Neural crest cell (in vitro differentiated cells): Measurements from ENCODE around the gene UBE2S. TPM values are rescaled to one million over a fixed set of nuclear protein-coding genes. Genes with fewer than 3 reads are reported as not detected.

Source experiments
- DNase-seq: peaks from one replicate; pipeline ENCODE4 v3.0.0; 2021; ENCODE audit warnings: low read depth, mixed read lengths, low spot score
- H3K27ac Mint-ChIP-seq: one replicate; pipeline ENCODE4 v1.8.0; 2021; ENCODE audit warnings: mild to moderate bottlenecking, mixed read lengths; ENCODE audit not compliant: unreplicated experiment
- H3K27me3 Mint-ChIP-seq: 2 replicates; pipeline ENCODE4 v1.8.0; 2021; ENCODE audit warnings: low read depth, mild to moderate bottlenecking, mixed read lengths
- H3K36me3 Mint-ChIP-seq: 2 replicates; pipeline ENCODE4 v1.8.0; 2021; ENCODE audit warnings: low read depth, mild to moderate bottlenecking, mixed read lengths
- H3K4me1 Mint-ChIP-seq: 2 replicates; pipeline ENCODE4 v1.8.0; 2021; ENCODE audit warnings: mixed read lengths
- H3K4me3 Mint-ChIP-seq: one replicate; pipeline ENCODE4 v1.8.0; 2021; ENCODE audit warnings: mild to moderate bottlenecking, mixed read lengths
- H3K9me3 Mint-ChIP-seq: 2 replicates; pipeline ENCODE4 v1.8.0; 2021; ENCODE audit warnings: mixed read lengths
- total RNA-seq: library from RNA; stranded (reverse); gene quantifications from 2 replicates; pipeline ENCODE4 v1.2.1, GENCODE V29; 2021
- TF ChIP-seq, protein P1 (sequence below): fragments of 200-600 bp; sonication (generic); conservative IDR thresholded peaks from 2 replicates; pipeline ENCODE4 v1.5.0; 2021; ENCODE audit warnings: antibody characterized with exemption, mild to moderate bottlenecking

Gene UBE2S
- total RNA-seq, 1 donor from 2014 or later: 243 TPM

DNA sequence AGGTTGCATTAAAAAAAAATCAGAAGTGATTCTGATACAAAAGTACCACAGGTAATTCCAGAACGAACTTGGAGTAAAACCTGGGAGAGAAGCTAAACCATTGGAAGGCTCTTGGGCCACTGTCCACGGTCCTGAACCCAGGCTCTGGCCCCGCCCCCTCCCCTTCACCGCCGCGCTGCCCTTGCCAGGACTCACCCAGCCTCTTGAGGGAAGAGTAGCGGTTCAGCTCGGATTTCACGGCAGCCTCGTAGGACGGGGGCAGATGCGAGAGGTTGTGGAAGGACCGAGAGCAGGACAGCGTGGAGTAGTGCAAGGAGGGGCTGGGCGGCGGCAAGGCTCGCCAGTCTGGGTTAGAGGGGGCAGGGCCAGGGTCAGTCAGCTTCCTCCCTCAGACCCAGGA, 29.8 kb upstream of the UBE2S start:
- Mint-ChIP-seq H3K4me3 (no peak overlapping the region), H3K36me3 (peaks cover 4% of the 10 kb centered on the region), H3K4me1 (peaks cover 15% of the 10 kb centered on the region), H3K27ac (no peak overlapping the region), H3K27me3 (peaks cover 57% of the 10 kb centered on the region), H3K9me3 (no peaks in the 10 kb centered on the region)
- TF ChIP-seq, protein P1, sequence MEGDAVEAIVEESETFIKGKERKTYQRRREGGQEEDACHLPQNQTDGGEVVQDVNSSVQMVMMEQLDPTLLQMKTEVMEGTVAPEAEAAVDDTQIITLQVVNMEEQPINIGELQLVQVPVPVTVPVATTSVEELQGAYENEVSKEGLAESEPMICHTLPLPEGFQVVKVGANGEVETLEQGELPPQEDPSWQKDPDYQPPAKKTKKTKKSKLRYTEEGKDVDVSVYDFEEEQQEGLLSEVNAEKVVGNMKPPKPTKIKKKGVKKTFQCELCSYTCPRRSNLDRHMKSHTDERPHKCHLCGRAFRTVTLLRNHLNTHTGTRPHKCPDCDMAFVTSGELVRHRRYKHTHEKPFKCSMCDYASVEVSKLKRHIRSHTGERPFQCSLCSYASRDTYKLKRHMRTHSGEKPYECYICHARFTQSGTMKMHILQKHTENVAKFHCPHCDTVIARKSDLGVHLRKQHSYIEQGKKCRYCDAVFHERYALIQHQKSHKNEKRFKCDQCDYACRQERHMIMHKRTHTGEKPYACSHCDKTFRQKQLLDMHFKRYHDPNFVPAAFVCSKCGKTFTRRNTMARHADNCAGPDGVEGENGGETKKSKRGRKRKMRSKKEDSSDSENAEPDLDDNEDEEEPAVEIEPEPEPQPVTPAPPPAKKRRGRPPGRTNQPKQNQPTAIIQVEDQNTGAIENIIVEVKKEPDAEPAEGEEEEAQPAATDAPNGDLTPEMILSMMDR: no peak
- peak; percentile 65 for DNase-seq

DNA sequence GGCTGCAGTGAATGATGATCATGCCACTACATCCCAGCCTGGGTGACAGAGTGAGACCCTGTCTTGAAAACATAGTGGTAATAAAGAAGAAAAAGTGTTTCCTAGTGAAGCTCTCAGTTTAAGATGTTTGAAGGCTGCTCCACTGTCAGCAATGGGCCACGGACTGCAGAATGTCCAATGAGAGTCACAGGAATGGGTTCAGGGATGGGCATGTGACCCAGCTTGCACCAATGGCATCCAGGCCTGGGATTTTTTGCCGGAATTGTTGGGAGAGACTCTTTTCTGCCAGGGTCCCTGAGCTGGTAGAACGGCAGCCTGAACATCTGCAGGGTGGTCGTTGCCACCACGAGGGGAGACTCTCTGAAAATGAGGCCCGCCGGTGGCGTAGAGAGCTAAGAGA, 29.3 kb upstream of the UBE2S start:
- Mint-ChIP-seq H3K4me1 (peaks cover 15% of the 10 kb centered on the region), H3K36me3 (peaks cover 4% of the 10 kb centered on the region), H3K27ac (no peak overlapping the region), H3K27me3 (peaks cover 53% of the 10 kb centered on the region), H3K9me3 (no peaks in the 10 kb centered on the region), H3K4me3 (no peak overlapping the region)
- no peak for DNase-seq
- TF ChIP-seq, protein P1: no peak

DNA sequence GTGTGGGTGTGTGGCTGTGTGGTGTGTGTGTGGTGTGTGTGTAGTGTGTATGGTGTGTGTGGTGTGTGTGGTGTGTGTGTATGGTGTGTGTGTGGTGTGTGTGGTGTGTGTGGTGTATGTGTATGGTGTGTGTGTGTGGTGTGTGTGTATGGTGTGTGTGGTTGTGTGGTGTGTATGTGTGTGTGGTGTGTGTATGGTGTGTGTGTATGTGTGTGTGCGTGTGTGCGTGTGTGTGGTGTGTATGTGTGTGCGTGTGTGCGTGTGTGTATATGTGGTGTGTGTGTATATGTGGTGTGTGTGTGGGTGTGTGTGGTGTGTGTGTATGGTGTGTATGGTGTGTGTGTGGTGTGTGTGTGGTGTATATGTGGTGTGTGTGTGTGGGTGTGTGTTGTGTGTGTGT, 27.4 kb upstream of the UBE2S start:
- peaks cover 36% of the 10 kb centered on the region for H3K27me3 Mint-ChIP-seq
- H3K36me3 Mint-ChIP-seq: no peaks in the 10 kb centered on the region
- no peak overlapping the region for H3K4me3 Mint-ChIP-seq
- peaks cover 5% of the 10 kb centered on the region for H3K4me1 Mint-ChIP-seq
- H3K27ac Mint-ChIP-seq: no peak overlapping the region
- no peak for DNase-seq
- TF ChIP-seq, protein P1: no peak
- peaks cover 6% of the 10 kb centered on the region for H3K9me3 Mint-ChIP-seq

DNA sequence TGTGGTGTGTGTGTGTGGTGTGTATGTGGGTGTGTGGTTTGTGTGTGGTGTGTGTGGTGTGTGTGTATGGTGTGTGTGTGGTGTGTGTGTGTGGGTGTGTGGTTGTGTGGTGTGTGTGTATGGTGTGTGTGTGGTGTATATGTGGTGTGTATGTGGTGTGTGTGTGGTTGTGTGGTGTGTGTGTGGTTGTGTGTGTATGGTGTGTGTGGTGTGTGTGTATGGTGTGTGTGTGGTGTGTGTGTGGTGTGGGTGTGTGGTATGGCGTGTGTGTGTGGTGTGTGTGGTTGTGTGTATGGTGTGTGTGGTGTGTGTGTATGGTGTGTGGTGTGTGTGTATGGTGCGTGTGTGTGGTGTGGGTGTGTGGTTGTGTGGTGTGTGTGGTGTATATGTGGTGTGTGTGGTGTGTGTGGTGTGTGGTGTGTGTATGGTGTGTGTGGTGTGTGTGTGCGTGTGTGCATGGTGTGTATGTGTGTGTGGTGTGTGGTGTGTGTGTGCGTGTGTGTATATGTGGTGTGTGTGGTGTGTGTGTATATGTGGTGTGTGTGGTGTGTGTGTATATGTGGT, 26.9 kb upstream of the UBE2S start:
- Mint-ChIP-seq H3K27ac (no peak overlapping the region), H3K4me1 (peaks cover 5% of the 10 kb centered on the region), H3K36me3 (no peaks in the 10 kb centered on the region), H3K4me3 (no peak overlapping the region), H3K9me3 (peaks cover 6% of the 10 kb centered on the region), H3K27me3 (peaks cover 31% of the 10 kb centered on the region)
- TF ChIP-seq, protein P1: no peak
- no peak for DNase-seq

DNA sequence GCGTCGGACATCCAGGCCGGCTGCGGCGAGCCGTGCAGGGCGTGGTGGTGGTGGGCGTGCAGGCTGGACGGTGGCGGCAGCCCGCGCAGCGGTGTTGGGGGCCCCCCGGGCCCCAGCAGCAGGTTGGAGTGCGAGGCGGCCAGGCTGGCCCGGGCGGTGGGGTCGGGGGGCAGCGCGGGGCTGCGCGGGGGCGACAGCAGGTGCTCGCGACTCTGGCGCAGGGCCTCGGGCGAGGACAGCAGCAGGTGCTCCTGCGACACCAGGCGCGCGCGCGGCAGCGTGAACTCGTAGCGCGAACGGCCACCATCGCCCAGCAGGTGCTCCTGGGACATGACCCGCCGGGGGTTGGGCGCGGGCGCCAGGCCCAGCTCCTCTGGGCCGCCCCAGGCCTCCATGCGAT, 25.7 kb upstream of the UBE2S start:
- Mint-ChIP-seq H3K36me3 (no peaks in the 10 kb centered on the region), H3K27me3 (peaks cover 19% of the 10 kb centered on the region), H3K9me3 (peaks cover 6% of the 10 kb centered on the region), H3K4me1 (peaks cover 5% of the 10 kb centered on the region), H3K4me3 (no peak overlapping the region), H3K27ac (no peak overlapping the region)
- TF ChIP-seq, protein P1: no peak
- no peak for DNase-seq
